Fibroblast of the conjunctiva (primary cell): ENCODE results near the gene CLEC7A.

Source experiments
- DNase-seq: peaks from one replicate; pipeline ENCODE4 v3.0.0-alpha.2; 2010; ENCODE audit warnings: low read depth

Gene CLEC7A

GRCh38 chr12:10140001-10140400, 10.0 kb upstream of the CLEC7A start:
- DNase-seq, result peak; percentile 40

- no peak for DNase-seq
These were observed 6.7 kb upstream of the CLEC7A start for GRCh38 chr12:10136637-10137205.

- no peak for DNase-seq
These were observed 5.1 kb upstream of the CLEC7A start for GRCh38 chr12:10135126-10135525.

- DNase-seq, result no peak
These were observed 2.9 kb upstream of the CLEC7A start for GRCh38 chr12:10132850-10133370.

- no peak for DNase-seq
These were observed 1.2 kb upstream of the CLEC7A start for GRCh38 chr12:10131111-10131690.

- DNase-seq, result no peak
These were observed 1.3 kb downstream of the CLEC7A start for GRCh38 chr12:10128687-10129086.

- DNase-seq, result no peak
These were observed 3.6 kb downstream of the CLEC7A start for GRCh38 chr12:10126413-10126812.

- DNase-seq, result no peak
These were observed 7.3 kb downstream of the CLEC7A start for GRCh38 chr12:10122689-10123088.

- DNase-seq, result no peak
These were observed 8.7 kb downstream of the CLEC7A start for GRCh38 chr12:10121278-10121677.

- DNase-seq, result no peak
These were observed 10.9 kb downstream of the CLEC7A start for GRCh38 chr12:10119066-10119465.

GRCh38 chr12:10115890-10116289, 14.1 kb downstream of the CLEC7A start:
- no peak for DNase-seq

GRCh38 chr12:10115311-10115710, 14.7 kb downstream of the CLEC7A start:
- DNase-seq, result no peak

- no peak for DNase-seq
These were observed 16.1 kb downstream of the CLEC7A start for GRCh38 chr12:10113920-10114319.

GRCh38 chr12:10113075-10113474, 16.9 kb downstream of the CLEC7A start:
- no peak for DNase-seq

- no peak for DNase-seq
These were observed 18.5 kb downstream of the CLEC7A start for GRCh38 chr12:10111451-10111850.

GRCh38 chr12:10110256-10110844, 19.6 kb downstream of the CLEC7A start:
- no peak for DNase-seq

- no peak for DNase-seq
These were observed 27.7 kb downstream of the CLEC7A start for GRCh38 chr12:10102322-10102721.

- no peak for DNase-seq
These were observed 28.3 kb downstream of the CLEC7A start for GRCh38 chr12:10101648-10102220.

- peak; percentile 8 for DNase-seq
These were observed 28.9 kb downstream of the CLEC7A start for GRCh38 chr12:10101042-10101579.

- no peak for DNase-seq
These were observed 31.2 kb downstream of the CLEC7A start, which contains the start of gene CLEC1A for GRCh38 chr12:10098791-10099190. TSS of gene CLEC1A (minus strand) at chr12:10098985. CDS start at chr12:10098922, 63 bp downstream.

- peak; percentile 21 for DNase-seq
These were observed 32.5 kb downstream of the CLEC7A start for GRCh38 chr12:10097521-10097920.

GRCh38 chr12:10095971-10096370, 34.0 kb downstream of the CLEC7A start:
- DNase-seq, result no peak
